Measurements from ENCODE around the gene TSACC.

TSACC gene

GRCh38 chr1:156373546-156373945 lies 35.2 kb downstream of the TSACC start:
- in situ Hi-C loops (cut with HindIII; ENCODE audit: low sequenced_read_pairs) = no loop called here
- no peak overlapping the region for H3K4me3 ChIP-seq (ENCODE audit: low read depth, low read length)
- no peak for TF ChIP-seq CTCF (IDR thresholded peaks at IDR 0.05; ENCODE audit: low read depth, low read length)
- DNase-seq (ENCODE audit: low read depth, low spot score) = no peak

- TF ChIP-seq CTCF (IDR thresholded peaks at IDR 0.05; ENCODE audit: low read depth, low read length) = no peak
- DNase-seq (ENCODE audit: low read depth, low spot score) = no peak
- H3K4me3 ChIP-seq (ENCODE audit: low read depth, low read length) = no peak overlapping the region
- in situ Hi-C loops (cut with HindIII; ENCODE audit: low sequenced_read_pairs) = no loop called here
Observed at GRCh38 chr1:156376146-156376545, 37.8 kb downstream of the TSACC start.

GRCh38 chr1:156376958-156377919 lies 38.9 kb downstream of the TSACC start:
- H3K4me3 ChIP-seq (ENCODE audit: low read depth, low read length) = no peak overlapping the region
- TF ChIP-seq CTCF (IDR thresholded peaks at IDR 0.05; ENCODE audit: low read depth, low read length) = no peak
- in situ Hi-C loops (cut with HindIII; ENCODE audit: low sequenced_read_pairs) = no loop called here
- DNase-seq (ENCODE audit: low read depth, low spot score) = no peak

GRCh38 chr1:156378557-156378956 lies 40.2 kb downstream of the TSACC start:
- in situ Hi-C loops (cut with HindIII; ENCODE audit: low sequenced_read_pairs) = no loop called here
- no peak for TF ChIP-seq CTCF (IDR thresholded peaks at IDR 0.05; ENCODE audit: low read depth, low read length)
- no peak overlapping the region for H3K4me3 ChIP-seq (ENCODE audit: low read depth, low read length)
- no peak for DNase-seq (ENCODE audit: low read depth, low spot score)

GRCh38 chr1:156379420-156380165 lies 41.3 kb downstream of the TSACC start:
- DNase-seq (ENCODE audit: low read depth, low spot score) = no peak
- no peak for TF ChIP-seq CTCF (IDR thresholded peaks at IDR 0.05; ENCODE audit: low read depth, low read length)
- no peak overlapping the region for H3K4me3 ChIP-seq (ENCODE audit: low read depth, low read length)
- in situ Hi-C loops (cut with HindIII; ENCODE audit: low sequenced_read_pairs) = no loop called here

GRCh38 chr1:156382561-156382960 lies 44.2 kb downstream of the TSACC start:
- TF ChIP-seq CTCF (IDR thresholded peaks at IDR 0.05; ENCODE audit: low read depth, low read length) = no peak
- no peak for DNase-seq (ENCODE audit: low read depth, low spot score)
- in situ Hi-C loops (cut with HindIII; ENCODE audit: low sequenced_read_pairs) = no loop called here
- H3K4me3 ChIP-seq (ENCODE audit: low read depth, low read length) = no peak overlapping the region
